ENCODE results near the gene EPB42.
"Not testable (repeated sequence)": the region's sequence is repeated elsewhere in the genome, so short reads cannot be mapped to it uniquely, and the experiment has no call there.

Gene EPB42

DNA sequence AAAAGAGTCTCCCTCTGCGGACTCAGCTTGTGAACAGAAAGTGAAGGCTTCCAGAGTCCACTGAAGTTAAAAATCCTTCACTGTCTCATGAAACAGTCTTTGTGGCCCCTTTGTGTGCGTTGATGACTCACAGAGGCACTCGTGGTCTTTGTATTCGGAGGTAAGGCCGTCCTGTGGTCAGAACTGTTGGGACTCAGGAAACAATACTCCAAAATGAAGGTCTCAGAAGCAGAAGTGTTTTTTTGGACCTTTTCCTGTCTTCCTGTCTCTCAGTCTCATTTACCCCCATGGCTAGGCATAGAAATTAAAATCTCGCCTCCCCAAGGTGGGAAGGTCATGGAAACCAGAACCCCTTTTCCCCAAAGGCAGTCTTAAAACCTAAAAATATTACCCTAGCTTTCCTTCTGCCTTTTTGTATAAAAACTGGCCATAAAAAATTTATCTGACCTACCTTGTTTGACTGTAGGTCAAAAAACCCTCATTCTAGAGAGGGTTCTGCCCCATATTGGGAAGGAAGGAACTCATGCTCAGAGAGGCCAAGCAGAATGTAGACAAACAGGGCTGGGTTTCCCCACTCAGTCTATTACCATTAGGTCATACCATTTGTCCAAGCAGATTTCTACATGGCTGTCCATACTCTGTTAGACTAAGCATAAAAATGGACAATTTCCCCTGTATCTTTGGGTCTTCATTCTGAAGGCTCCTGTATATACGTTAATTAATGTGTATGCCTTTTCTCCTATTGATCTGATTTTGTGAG, 19.1 kb upstream of the EPB42 start:
- no peak for FAIRE-seq

DNA sequence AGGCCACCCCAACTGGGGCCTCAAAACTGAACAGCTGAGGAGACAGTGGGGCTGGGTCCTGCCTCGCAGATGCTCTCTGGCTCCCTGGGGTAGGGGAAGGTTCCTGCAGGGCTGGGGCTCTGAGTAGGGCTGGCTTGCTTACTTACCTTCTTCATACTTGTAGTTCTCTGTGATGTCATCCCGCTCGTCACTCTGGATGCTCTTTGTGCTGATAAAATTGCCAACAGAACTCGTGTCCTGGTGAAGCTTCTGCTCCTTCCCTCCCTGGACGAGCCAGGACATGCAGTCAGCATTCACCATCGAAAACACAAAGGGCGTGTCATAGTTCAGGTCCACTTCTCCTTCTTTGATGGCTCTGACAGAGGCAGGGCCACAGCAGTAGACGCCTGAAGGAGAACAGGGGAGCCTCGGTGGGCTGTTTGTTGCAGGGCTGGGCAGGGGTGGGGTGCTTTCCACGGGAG, 17.9 kb upstream of the EPB42 start:
- no peak for FAIRE-seq

DNA sequence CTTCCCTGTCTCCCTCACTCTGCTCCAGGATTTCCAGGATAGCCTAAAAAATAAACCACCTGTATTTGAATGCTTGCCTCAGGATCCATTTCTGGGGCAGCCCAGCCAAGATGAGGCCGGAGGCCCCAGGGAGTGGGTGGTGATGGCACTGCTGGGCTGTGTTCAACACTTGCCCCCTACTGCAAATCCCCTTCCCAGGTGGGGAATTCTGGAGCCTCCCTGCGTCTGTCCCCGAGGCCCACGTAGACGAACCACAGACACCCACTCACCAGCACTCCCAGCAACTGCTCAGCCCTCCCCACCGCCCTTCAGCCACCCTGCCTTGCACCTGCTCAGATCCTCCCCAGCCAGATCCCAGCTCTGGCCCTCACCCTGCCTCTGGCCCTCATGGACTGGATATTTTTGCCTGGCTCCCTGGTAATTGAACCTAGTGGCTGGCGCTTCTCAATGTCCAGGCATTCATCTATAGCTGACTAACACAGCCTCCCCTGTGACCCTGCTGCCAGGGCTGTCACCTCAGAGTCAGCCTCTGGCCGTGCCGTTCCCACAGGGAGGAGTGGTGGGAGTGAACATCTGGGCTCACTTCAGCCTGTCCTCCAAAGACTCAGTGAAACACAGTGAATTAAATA, 17.1 kb upstream of the EPB42 start:
- FAIRE-seq: no peak

DNA sequence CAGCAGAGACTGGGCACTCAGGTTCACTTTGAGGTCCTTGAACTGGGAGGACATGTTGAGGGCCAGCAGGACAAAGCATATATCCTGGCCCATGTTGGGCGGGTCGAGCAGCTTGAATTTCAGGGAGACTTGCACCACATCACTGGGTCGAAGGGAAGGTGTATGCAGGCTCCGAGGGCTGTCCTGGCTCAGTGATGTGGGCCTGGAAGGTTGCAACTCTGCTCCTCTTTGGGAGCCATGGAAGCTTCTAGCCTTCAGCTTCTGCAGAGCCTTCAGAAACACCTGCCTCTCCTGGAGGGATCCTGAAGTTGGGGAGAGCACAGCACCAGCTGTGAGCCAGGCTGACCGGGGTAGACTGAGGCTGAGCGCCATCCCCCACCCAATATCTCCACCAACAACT, 14.7 kb upstream of the EPB42 start:
- no peak for FAIRE-seq

DNA sequence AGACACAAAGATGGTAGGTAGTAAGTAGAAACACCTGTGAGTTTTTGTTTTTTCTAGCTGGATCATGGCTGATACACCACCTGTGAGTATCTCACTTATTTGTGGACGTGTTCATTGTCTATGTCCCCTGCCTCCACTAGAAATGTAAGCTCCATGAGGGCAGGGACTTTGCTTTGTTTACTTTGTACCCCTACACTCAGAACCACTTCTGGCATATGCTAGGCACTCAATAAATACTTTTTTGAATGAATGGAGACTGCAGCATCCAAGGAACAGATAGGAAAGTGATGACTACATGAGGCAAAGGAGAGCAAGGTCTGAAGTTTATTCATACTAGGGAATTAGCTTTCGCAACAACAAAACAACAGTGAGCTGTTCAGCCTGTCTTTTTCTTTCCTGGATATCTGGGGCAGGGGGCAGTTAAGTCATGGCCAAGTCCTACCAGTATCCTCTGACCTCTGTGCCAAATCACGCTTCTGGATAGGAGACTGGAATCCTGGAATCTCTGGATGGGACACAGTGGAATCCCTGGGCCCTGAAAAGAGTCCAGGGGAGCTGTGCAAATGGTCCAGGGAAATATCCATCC, 11.6 kb upstream of the EPB42 start:
- FAIRE-seq: no peak

DNA sequence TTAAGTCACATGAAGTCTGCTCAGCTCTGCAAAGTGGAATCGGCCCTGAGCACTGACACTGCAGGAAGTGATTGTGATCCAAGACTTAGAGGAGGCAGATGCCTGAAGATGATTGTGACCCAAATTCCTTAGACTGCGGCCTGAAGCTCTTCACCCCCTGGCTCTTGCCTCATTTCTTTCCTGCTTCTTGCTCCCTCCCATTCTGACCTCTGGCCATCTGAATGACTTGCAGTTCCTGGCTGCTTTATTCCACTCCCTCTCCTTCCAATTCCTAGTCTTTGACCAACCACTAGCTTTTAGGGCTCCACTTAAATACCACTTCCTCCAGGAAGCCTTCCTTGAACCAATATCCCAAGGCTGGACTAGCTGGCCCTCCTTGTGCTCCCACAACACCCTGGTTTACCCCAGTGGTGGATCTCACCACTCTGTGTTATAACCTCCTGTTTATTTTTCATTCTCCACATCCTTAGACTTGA, 9.9 kb upstream of the EPB42 start:
- FAIRE-seq: no peak

DNA sequence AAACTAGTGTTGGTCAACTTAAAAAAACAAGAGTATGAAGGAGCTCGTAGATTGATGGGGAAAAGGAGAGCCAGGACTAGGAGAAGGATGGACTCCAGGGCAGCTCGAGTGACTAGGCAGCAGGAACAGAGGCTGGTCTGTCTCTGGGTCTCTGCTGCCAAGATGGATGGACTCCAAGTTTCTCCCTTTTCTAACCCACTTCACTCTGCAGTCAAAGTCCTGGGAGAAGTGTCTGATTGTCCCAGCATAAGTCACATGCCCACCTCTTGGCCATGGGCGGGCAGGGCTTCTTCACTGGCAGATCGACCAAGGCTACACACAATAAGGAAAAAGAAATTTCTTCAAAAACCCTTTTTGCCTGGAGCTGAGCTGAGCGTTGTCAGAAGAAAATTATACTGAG, 9.2 kb upstream of the EPB42 start:
- FAIRE-seq: no peak

DNA sequence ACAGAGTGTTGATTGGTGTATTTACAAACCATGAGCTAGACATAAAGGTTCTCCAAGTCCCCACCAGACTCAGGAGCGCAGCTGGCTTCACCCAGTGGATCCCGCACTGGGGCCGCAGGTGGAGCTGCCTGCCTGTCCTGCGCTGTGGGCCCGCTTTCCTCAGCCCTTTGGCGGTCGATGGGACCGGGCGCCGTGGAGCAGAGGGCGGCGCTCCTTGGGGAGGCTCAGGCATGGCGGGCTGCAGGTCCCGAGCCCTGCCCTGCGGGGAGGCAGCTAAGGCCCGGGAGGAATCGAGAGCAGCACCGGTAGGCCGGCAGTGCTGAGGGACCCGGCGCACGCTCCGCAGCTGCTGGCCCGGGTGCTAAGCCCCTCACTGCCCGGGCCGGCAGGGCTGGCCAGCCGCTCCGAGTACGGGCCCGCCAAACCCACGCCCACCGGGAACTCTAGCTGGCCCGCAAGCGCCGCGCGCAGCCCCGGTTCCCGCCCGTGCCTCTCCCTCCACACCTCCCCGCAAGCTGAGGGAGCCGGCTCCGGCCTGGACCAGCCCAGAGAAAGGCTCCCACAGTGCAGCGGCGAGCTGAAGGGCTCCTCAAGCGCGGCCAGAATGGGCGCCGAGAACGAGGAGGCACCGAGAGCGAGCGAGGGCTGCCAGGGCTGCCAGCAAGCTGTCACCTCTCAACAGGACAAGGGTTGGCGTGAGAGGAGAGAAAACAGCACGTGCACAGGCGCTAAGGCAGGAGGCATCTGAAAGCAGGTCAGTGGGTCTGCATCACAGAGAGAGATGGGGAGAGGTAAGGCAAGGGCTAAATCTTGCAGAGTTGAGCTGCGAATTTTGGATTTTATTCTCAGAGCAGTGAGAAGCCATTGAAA, 5.9 kb upstream of the EPB42 start:
- no peak for FAIRE-seq

DNA sequence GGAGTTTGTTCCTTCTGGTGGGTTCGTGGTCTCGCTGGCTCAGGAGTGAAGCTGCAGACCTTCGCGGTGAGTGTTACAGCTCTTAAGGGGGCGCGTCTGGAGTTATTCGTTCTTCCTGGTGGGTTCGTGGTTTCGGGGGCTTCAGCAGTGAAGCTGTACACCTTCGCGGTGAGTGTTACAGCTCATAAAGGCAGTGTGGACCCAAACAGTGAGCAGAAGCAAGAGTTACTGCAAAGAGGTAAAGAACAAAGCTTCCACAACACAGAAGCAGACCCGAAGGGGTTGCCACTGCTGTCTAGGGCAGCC, 5.1 kb upstream of the EPB42 start:
- not testable (repeated sequence) for FAIRE-seq

DNA sequence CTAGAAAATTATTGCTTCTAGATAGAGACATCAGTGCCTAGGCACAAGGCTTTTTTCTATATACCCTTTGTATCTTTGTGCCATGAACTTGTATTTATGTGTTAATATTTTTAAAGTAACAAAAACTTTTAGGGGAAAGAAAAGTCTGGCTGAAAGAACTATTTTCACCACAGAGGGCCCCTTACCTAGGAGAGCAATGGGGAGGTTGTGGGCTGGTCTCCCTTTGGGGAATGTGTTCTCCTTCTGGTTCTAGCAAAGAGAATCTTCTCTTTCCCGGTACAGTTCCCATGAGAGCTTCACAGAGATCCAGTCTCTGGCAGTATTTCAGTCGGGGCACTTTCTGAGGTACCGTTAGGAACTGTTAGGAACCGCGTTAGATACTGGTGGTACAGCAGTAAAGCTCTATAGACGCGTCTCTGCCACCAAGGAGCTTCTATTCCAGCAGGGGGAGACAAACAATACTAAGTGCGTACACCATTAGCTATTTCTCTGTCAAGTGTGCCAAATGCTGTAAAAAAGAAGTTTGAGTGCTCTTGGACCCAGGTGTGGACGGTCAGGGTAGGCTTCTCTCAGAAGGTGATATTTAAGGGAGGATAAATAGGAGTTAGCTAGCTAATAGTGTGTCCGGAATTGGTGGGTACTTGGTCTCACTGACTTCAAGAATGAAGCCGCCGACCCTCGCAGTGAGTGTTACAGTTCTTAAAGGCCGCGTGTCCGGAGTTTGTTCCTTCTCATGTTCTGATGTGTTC, 4.6 kb upstream of the EPB42 start:
- no peak for FAIRE-seq

DNA sequence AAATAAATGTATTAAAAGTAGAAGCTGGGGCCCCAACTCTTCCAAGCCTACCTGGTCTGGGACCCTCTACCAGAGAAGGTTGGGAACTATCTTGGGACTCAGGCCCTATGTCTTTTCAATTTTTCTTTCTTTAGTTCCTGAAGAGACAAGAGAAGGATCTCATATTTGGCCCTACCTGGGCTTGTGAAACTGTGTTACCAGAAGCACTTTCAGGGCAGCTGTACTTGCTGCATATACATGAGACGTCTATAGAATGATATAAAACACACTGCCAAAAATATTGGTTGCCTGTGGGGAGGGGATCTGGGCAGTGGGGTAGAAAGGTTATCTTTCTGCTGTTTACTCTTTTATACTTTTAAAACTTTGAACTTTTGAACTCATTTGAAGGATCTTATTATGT, 604 bp upstream of the EPB42 start:
- FAIRE-seq: no peak

DNA sequence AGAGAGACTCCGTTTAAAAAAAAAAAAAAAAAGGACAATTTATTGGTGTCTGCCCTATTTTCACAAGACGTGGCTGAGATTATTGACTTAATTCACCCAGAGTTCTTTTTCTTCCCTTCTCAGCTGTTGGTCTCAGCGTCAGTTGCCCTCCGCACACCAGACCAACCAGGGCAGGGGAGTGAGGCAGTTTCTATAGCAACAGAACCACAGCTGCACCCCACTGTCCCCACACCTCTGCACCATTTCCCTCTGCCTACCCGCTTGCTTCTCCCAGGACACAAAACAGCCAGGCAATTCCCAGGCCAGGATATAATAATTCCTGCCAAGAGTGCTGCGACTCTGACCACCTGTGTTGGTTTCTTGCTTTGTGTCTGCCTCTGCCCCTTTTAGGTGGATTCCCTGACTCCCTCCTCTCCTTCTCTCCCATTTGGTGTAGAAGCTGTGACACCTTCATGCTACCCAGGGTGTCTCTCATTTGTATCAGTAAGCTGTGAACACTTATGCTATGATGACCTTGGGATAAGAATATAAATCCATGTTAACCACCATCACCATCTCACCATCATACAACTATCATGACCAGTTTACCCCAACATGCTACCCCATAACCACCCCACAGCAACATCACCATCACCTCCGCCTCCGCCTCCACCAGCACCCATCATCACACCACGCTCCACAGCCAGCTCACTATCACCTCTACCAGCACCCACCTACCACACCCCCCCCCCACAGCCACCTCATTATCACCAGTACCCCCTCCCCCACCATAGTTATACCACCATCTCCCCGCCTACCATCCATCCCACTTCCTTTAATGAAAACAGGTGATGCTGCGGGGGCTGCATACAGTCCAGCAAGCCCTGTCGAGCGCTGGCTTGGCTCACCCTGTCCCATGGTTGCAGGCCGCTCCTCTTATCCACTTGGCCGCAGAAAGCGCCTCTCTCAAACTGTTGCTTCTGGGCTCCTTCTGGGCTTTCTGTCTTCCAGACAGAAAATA, 589 bp downstream of the EPB42 start:
- no peak for FAIRE-seq

DNA sequence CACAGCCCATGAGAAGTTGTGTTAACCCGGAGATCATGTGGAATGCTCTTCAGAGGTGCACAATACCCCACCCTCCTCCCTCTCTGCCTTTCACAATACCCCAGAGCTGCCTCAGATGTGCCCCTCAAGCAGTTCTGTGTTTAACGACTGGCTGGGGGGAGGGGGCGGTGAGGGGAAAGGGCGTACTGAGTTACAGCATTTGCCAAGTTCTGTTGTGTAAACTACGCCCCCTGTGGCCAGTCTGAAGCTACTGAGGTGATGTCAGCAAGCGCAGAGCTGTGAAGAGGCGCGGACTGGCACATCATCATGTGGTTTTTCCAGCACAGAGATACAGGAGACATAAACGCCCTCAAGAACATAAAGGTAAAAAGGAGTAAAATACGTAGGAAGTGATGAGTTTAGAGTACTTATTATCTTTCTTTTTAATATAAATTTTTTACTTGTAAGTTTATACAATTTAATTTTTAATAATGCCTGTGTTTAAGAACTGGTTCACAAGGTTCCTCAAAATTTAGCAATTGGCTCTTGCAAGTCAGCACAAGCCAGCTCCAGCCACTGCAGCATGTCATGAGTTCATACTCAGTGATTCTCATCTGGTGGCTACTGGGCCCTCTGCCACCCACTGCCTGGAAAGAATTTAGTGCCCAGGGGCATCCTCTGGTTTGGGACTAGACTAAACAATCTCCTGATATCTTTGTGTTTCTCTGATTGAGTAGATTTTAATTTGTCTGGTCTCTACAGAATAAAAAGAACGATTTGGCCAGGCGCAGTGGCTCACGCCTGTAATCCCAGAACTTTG, 1.7 kb downstream of the EPB42 start:
- FAIRE-seq: no peak

DNA sequence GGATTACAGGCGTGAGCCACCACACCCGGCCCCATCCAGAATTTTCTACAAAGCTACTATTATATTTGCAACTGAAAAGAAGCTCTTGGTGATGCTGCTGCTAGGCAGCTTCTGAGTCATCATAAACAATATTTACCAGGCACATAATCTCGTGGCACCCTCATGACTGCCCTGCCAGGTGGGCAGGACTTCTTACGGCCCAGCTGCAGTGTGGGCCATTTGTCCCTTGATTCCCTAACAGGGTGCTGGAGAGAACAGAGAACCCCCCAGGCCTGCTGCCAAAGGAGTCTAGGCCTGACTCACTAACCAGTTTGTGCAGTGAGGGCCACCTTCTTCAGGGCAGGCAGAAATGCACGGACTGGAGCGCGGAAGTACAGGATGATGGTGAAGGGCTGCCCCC, 4.9 kb downstream of the EPB42 start:
- no peak for FAIRE-seq

DNA sequence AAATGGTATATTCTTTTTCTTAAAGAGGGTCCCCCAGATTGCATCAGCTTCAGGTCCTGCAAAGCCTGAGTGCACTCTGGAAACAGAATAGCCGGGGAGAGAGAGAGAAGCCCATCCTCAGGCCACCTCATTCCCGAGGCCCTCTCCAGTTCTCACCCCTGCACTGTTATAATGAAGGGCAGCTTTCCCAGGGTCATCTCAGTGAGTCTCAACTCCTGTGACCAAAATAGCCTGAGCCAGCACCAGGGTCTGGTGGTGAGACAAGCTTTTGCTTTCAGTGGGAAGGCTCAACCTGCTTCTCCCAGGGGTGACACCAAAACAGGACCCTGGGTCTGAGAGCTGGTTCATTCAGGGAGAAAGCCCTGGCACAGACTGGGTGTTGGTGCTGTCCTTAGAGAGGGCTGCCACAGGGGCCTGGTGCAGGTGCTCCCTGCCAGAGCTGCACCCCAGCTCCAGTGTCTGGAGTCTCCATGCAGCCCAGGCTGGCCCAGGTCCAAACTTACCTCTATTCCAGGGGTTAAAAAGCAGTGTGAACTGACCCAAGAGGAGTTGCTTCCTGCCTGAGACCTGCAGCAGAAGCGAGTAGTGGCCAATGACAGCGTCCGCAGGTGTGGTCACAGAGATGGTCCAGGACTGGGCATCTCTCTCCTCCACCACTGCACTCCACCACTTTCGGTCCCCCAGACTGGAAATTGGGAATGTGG, 6.1 kb downstream of the EPB42 start:
- FAIRE-seq: no peak

DNA sequence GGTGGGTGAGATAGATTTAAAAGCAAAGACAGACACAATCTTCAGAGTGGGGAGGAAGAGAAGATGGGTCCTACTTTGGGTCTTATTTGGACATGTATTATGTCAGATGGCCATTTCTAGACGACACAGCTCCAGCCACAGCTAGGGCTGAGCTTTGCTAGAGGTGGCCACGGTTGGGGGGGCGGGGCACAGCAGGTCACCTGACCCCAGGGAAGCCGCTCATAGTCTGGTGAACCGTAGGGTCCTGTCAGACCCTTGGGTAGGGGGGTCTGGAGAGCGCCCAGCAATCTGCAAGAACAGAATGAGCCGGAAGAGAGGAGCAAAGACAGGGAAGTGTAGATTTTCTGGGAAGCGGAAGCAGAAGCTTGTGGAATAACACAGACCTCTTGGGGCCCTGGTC, 6.6 kb downstream of the EPB42 start:
- no peak for FAIRE-seq

DNA sequence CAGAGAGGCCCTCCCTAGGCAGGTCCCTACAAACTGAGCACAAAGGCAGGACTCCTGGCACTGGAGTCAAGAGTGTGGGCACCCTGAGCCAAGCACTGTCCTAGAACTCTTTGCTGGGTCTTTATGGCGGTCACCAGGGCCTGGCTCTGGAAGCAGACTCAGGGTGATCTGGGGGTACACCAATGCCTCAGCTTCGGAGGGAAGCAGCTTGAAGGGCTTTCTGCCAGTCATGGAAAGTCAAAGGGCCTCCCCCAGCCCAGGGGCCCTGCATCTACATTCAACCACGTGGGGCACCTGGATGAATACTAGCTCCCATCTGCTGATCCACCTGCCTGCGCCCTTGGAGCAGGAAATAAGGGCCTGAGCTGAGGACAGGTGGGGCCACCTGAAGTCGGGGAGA, 7.4 kb downstream of the EPB42 start:
- no peak for FAIRE-seq

DNA sequence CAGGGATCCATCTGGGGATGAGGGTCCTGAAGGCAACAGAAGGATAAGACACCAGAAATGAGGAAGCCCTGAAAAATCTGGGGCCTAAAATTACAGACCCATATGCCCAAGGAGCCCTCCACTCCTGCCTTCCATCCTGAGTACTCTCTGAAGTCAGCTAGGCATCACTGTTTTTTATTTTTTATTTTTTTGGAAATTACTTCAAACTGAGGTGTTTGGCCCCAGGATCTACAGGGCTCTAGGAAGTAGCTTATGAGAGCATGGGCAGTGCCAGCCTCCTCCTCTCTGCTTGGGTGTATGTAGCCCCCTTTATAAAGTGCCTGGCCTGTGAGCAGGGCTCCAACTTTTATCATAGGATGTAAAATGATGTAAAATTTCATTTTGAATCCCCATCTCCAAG, 7.9 kb downstream of the EPB42 start:
- FAIRE-seq: no peak

DNA sequence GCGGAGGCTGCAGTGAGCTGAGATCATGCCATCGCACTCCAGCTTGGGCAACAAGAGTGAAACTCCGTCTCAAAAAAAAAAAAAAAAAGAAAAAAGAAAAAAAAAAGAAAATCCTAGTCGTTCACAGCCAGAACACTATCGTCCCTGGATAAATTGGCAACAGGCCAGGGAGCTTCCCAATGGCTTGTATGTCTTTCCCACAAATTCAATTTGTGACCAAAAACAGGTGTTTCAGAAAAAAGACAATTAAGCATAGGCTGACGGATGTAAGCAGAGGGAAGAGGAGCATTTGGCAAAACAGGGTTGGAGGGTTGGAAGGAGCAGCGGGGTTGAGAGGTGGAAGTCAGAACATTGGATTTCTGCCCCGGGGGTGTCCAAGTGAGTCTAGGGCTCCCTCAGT, 8.5 kb downstream of the EPB42 start:
- no peak for FAIRE-seq

DNA sequence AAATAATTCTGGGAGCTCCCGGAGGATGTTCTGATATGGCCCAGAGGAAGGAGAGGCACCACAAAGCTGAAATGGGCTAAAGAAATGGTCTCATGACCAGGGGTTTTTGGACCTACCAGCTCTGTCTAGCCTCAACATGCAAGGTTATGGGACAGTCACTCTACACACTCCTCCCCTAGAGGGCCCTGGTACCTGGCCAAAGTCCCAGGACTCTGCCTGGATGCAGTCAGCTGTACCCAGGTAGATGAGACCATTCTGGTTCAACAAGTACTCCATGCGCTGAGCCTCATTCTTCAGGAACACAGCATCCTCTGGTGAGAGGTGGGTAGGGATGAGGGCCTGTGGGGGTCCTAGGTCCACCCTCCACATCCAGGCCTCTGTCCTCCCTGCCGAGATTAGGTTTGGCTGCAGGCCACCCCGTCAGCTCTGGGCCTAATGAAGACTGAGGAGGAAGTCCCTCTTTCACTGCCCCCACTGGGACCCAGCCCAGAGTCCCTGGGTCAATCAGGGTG, 9.5 kb downstream of the EPB42 start:
- no peak for FAIRE-seq
